Stimulated activated CD4-positive, alpha-beta T cell treated with anti-CD3 and anti-CD28 coated beads, Interleukin-1b, Interleukin-23, amount 100 ng/mL, for 4 hours (primary cell): ENCODE measurements around the gene PHF24.

ENCODE experiments used
- DNase-seq, 2 donors: peaks; one replicate each; pipeline ENCODE4 v3.0.0-alpha.2; 2020; ENCODE audit warnings: low read depth in 2 of 2

The PHF24 gene

GRCh38 chr9:34983209-34983608 lies 25.1 kb downstream of the PHF24 start:
- DNase-seq, result no peak

- no peak for DNase-seq
These were observed 26.0 kb downstream of the PHF24 start for GRCh38 chr9:34984049-34984448.

- peak in 1 of 2 donors; percentile 36 for DNase-seq
These were observed 27.3 kb downstream of the PHF24 start for GRCh38 chr9:34985311-34985899.

- peak; percentile 37 to 61 for DNase-seq
These were observed 28.5 kb downstream of the PHF24 start for GRCh38 chr9:34986540-34987047.

- no peak for DNase-seq
These were observed 29.2 kb downstream of the PHF24 start for GRCh38 chr9:34987160-34987901.

GRCh38 chr9:34988218-34989002 lies 30.3 kb downstream of the PHF24 start:
- DNase-seq, result peak; percentile 33 to 48

- DNase-seq, result peak; percentile 92 to 95
These were observed 31.2 kb downstream of the PHF24 start, which contains the start of gene DNAJB5 for GRCh38 chr9:34989003-34989945. DNAJB5 (plus strand) TSS chr9:34989745; CDS start chr9:34990631, 886 bp downstream.

- DNase-seq, result peak; percentile 33 to 41
These were observed 32.0 kb downstream of the PHF24 start for GRCh38 chr9:34989946-34990635.

- no peak for DNase-seq
These were observed 33.0 kb downstream of the PHF24 start for GRCh38 chr9:34990908-34991606.

GRCh38 chr9:34991607-34992375 lies 33.7 kb downstream of the PHF24 start:
- DNase-seq, result no peak

GRCh38 chr9:34992376-34992951 lies 34.4 kb downstream of the PHF24 start:
- peak; percentile 57 to 67 for DNase-seq

- DNase-seq, result no peak
These were observed 35.6 kb downstream of the PHF24 start for GRCh38 chr9:34993502-34994259.

- no peak for DNase-seq
These were observed 36.3 kb downstream of the PHF24 start for GRCh38 chr9:34994260-34994899.

GRCh38 chr9:34994900-34995669 lies 37.0 kb downstream of the PHF24 start:
- no peak for DNase-seq

- DNase-seq, result no peak
These were observed 37.6 kb downstream of the PHF24 start for GRCh38 chr9:34995670-34996060.

- no peak for DNase-seq
These were observed 38.3 kb downstream of the PHF24 start for GRCh38 chr9:34996181-34996904.
